Panc1 (cell line): ENCODE data around the gene KLC4.

Experiments used
- POLR2AphosphoS5 ChIP-seq: IDR thresholded peaks from 2 replicates; pipeline ENCODE4 v1.6.1; 2012; ENCODE audit warnings: mild to moderate bottlenecking, low read depth, low read length, moderate library complexity
- TF ChIP-seq, protein P1 (sequence below): fragments of 450-650 bp; IDR thresholded peaks from 2 replicates; pipeline ENCODE4 v1.5.1; 2017; ENCODE audit warnings: mild to moderate bottlenecking
- TF ChIP-seq, protein P2 (sequence below), 2 experiments: IDR thresholded peaks; 2 replicates each; pipeline ENCODE4 v1.6.1; 2011 to 2012; ENCODE audit warnings: low read depth in 2 of 2, control low read depth in 1 of 2, low read length in 1 of 2, mild to moderate bottlenecking in 1 of 2, moderate library complexity in 1 of 2; ENCODE audit not compliant: insufficient read depth in 1 of 2

DNA sequence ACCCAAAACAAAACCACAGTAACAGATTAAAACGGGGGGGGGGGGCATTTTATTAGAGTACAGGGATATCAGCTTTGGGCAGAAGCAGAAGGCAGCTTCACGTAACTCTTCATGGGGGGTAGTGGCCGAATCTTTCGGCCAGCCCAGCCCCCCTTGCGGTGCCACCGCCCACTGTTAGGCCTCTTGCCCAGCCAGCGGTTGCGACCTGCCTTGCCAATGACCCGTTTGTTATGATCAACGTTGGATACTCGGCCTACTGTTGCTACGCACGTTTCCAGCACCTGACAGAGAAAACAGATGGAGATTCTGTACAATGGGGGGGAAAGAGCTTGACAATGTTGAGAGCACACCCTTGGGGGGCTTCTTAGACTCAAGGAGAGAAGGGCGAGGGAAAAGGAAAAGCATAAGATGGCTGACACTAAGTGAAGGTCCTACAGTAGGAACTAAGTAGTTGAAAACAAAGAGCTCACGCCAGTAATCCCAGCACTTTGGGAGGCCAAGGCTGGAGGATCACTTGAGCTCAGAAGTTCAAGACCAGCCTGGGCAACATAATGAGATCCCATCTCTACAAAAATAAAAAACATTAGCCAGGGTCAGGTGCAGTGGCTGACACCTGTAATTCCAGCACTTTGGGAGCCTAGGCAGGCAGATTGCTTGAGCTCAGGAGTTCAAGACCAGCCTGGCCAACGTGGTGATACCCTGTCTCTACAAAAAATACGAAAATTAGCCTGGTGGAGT lies 5.1 kb upstream of the KLC4 start:
- no peak for TF ChIP-seq POLR2AphosphoS5
- TF ChIP-seq, protein P1, sequence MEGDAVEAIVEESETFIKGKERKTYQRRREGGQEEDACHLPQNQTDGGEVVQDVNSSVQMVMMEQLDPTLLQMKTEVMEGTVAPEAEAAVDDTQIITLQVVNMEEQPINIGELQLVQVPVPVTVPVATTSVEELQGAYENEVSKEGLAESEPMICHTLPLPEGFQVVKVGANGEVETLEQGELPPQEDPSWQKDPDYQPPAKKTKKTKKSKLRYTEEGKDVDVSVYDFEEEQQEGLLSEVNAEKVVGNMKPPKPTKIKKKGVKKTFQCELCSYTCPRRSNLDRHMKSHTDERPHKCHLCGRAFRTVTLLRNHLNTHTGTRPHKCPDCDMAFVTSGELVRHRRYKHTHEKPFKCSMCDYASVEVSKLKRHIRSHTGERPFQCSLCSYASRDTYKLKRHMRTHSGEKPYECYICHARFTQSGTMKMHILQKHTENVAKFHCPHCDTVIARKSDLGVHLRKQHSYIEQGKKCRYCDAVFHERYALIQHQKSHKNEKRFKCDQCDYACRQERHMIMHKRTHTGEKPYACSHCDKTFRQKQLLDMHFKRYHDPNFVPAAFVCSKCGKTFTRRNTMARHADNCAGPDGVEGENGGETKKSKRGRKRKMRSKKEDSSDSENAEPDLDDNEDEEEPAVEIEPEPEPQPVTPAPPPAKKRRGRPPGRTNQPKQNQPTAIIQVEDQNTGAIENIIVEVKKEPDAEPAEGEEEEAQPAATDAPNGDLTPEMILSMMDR = no peak
- TF ChIP-seq, protein P2, sequence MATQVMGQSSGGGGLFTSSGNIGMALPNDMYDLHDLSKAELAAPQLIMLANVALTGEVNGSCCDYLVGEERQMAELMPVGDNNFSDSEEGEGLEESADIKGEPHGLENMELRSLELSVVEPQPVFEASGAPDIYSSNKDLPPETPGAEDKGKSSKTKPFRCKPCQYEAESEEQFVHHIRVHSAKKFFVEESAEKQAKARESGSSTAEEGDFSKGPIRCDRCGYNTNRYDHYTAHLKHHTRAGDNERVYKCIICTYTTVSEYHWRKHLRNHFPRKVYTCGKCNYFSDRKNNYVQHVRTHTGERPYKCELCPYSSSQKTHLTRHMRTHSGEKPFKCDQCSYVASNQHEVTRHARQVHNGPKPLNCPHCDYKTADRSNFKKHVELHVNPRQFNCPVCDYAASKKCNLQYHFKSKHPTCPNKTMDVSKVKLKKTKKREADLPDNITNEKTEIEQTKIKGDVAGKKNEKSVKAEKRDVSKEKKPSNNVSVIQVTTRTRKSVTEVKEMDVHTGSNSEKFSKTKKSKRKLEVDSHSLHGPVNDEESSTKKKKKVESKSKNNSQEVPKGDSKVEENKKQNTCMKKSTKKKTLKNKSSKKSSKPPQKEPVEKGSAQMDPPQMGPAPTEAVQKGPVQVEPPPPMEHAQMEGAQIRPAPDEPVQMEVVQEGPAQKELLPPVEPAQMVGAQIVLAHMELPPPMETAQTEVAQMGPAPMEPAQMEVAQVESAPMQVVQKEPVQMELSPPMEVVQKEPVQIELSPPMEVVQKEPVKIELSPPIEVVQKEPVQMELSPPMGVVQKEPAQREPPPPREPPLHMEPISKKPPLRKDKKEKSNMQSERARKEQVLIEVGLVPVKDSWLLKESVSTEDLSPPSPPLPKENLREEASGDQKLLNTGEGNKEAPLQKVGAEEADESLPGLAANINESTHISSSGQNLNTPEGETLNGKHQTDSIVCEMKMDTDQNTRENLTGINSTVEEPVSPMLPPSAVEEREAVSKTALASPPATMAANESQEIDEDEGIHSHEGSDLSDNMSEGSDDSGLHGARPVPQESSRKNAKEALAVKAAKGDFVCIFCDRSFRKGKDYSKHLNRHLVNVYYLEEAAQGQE (IDR thresholded peaks at IDR 0.05; ENCODE audit: insufficient read depth in 1 of 2, low read depth in 2 of 2, low read length in 1 of 2) = no peak
